NOMO-1 (cell line): ENCODE data around the gene SERPINE2.
A peak's percentile ranks its signal among the peaks of the same experiment; 100 is the strongest.

Source experiments
- DNase-seq, 2 experiments: peaks; one replicate each; lab custom pipeline; 2025; ENCODE audit not compliant: unreplicated experiment in 2 of 2; lab: John Stamatoyannopoulos, UW

Gene SERPINE2

GRCh38 chr2:224039080-224039769 is at the start of gene SERPINE2:
TSS of gene SERPINE2 (minus strand) at chr2:224039286. CDS start at chr2:224001900, 37,386 bp downstream.
- peak; percentile 30 to 57 for DNase-seq

GRCh38 chr2:224086226-224086914 is 47.3 kb upstream of the SERPINE2 start:
- DNase-seq = peak; percentile 85 to 95

GRCh38 chr2:224085811-224086210 is 46.7 kb upstream of the SERPINE2 start:
- no peak for DNase-seq

- peak in 1 of 2 experiments; percentile 13 for DNase-seq
Observed at GRCh38 chr2:224085246-224085645, 46.2 kb upstream of the SERPINE2 start.

- DNase-seq = no peak
Observed at GRCh38 chr2:224084266-224084892, 45.3 kb upstream of the SERPINE2 start.

- DNase-seq = no peak
Observed at GRCh38 chr2:224083638-224084037, 44.6 kb upstream of the SERPINE2 start.

GRCh38 chr2:224078656-224079055 is 39.6 kb upstream of the SERPINE2 start:
- DNase-seq = no peak

GRCh38 chr2:224077773-224078507 is 38.9 kb upstream of the SERPINE2 start:
- DNase-seq = no peak

GRCh38 chr2:224075588-224075987 is 36.5 kb upstream of the SERPINE2 start:
- DNase-seq = no peak

GRCh38 chr2:224073676-224074075 is 34.6 kb upstream of the SERPINE2 start:
- DNase-seq = no peak

- DNase-seq = no peak
Observed at GRCh38 chr2:224072541-224073188, 33.6 kb upstream of the SERPINE2 start.

- DNase-seq = no peak
Observed at GRCh38 chr2:224069172-224069571, 30.1 kb upstream of the SERPINE2 start.

- peak in 1 of 2 experiments; percentile 16 for DNase-seq
Observed at GRCh38 chr2:224063298-224063648, 24.2 kb upstream of the SERPINE2 start.

GRCh38 chr2:224062481-224063297 is 23.6 kb upstream of the SERPINE2 start:
- DNase-seq = no peak

- peak in 1 of 2 experiments; percentile 90 for DNase-seq
Observed at GRCh38 chr2:224060783-224061482, 21.8 kb upstream of the SERPINE2 start.

GRCh38 chr2:224059178-224059577 is 20.1 kb upstream of the SERPINE2 start:
- no peak for DNase-seq

GRCh38 chr2:224058048-224058775 is 19.1 kb upstream of the SERPINE2 start:
- DNase-seq = no peak

- no peak for DNase-seq
Observed at GRCh38 chr2:224056889-224057288, 17.8 kb upstream of the SERPINE2 start.

GRCh38 chr2:224055101-224055500 is 16.0 kb upstream of the SERPINE2 start:
- no peak for DNase-seq
